Erythroblast (primary cell): Measurements from ENCODE around the gene MED25.

Experiments used
- DNase-seq, 2 experiments: peaks; one replicate each; lab custom pipeline; 2025; lab: John Stamatoyannopoulos, UW
- GATA1 ChIP-seq: IDR thresholded peaks from 2 replicates; pipeline ENCODE4 v1.6.1; 2011; ENCODE audit warnings: low read depth, mild to moderate bottlenecking, control low read depth, low read length, moderate library complexity
- POLR2A ChIP-seq: IDR thresholded peaks from 2 replicates; pipeline ENCODE4 v1.6.1; 2011; ENCODE audit warnings: mild to moderate bottlenecking, low read length

The MED25 gene

DNA sequence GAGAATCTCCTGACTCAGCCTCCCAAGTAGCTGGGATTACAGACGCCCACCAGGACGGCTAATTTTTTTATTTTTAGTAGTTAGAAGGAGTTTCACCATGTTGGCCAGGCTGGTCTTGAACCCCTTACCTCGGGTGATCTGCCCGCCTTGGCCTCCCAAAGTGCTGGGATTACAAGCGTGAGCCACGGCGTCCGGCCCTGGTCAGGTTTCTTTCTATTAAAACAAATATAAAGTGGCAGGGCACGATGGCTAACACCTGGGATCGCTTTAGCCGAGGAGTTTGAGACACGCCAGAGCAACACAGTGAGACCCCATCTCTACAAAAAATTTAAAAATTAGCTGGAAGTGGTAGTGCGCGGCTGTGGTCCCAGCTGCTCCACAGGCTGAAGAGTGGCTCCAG, 1.5 kb upstream of the MED25 start:
- no peak for TF ChIP-seq GATA1
- no peak for TF ChIP-seq POLR2A
- DNase-seq: no peak

DNA sequence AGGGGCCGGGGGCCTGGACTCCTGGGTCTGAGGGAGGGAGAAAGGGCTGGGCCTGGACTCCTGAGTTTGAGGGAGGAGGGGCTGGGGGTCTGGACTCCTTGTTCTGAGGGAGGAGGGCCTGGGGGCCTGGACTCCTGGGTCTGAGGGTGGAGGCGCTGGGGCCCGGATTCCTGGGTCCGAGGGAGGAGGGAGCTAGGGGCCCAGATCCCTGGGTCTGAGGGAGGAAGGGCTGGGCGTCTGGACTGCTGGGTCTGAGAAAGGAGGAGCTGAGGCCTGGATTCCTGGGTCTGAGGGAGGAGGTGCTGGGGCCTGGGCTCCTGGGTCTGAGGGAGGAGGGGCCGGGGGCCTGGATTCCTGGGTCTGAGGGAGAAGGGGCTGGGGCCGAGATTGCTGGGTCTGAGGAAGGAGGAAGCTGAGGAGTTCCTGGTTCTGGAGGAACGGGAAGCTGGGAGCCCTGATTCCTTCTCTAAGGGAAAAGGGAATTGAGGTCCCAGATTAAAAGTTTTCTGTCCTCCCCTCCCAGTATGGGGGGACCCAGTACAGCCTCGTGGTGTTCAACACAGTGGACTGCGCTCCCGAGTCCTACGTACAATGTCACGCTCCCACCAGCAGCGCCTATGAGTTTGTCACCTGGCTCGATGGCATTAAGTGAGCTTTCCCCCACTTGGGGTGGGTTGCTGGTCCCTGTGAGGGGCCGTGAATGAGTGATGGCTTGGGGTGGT, 721 bp downstream of the MED25 start:
- no peak for TF ChIP-seq POLR2A
- no peak for TF ChIP-seq GATA1
- peak in 1 of 2 experiments; percentile 62 for DNase-seq

GRCh38 chr19:49819452-49820115, 1.5 kb downstream of the MED25 start:
- peak; percentile 43 to 57 for DNase-seq

GRCh38 chr19:49820125-49820524, 2.0 kb downstream of the MED25 start:
- TF ChIP-seq POLR2A (peak; percentile 83), GATA1 (peak; percentile 20)
- peak; percentile 91 to 97 for DNase-seq

- no peak for DNase-seq
- no peak for TF ChIP-seq POLR2A
- no peak for TF ChIP-seq GATA1
Measured at GRCh38 chr19:49823472-49823871, 5.4 kb downstream of the MED25 start.

- TF ChIP-seq POLR2A (no peak), GATA1 (no peak)
- DNase-seq: no peak
Measured at GRCh38 chr19:49824662-49825061, 6.6 kb downstream of the MED25 start.

DNA sequence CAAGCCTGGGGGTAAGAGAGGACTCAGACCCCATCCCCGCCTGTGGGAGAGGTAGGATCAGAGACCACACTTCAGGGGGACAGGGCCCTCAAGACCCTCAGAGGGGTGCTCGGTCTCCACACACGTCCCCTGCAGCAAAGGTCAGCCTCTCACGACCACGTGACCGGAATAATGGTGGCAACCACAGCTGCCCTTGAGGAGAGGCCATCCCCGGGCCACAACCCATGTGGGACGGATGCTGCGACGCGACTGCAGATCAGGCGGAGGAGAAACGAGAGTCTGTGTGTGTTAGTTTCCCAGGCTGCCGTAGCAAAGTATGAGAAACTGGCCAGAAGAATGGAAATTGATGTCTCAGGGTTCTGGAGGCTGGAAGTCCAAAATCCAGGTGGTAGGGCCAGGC, 8.9 kb downstream of the MED25 start:
- DNase-seq: no peak
- TF ChIP-seq POLR2A: no peak
- no peak for TF ChIP-seq GATA1

DNA sequence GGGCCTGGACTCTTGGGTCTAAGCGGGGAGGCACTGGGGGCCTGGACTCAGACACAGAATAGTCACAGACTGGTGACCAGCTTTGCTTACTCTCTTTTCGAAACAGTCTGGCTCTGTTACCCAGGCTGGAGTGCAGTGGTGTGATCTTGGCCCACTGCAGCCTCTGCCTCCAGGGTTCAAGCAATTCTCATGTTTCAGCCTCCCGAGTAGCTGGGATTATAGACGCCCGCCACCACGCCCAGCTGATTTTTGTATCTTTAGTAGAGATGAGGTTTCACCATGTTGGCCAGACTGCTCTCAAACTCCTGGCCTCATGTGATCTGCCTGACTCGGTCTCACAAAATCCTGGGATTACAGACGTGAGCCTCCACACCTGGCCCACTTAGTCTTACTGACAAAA, 11.1 kb downstream of the MED25 start:
- no peak for TF ChIP-seq GATA1
- TF ChIP-seq POLR2A: no peak

DNA sequence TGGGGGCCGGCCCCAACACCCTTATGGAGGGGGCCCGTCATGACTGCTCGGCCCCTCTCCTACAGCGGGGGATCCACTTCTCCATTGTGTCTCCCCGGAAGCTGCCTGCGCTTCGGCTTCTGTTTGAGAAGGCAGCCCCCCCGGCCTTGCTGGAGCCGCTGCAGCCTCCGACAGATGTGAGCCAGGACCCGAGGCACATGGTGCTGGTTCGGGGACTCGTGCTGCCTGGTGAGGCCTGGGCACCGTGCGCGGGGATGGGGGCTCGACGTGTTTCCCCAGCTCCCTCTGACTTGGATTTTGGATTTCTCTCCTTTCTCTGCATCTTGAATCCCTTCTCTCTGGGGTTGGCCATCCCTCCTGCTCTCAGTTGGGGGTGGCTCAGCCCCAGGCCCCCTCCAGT, 11.6 kb downstream of the MED25 start:
- no peak for DNase-seq
- TF ChIP-seq POLR2A (no peak), GATA1 (no peak)

More for the DNA sequence above, 11.1 kb downstream of the MED25 start:
- DNase-seq: no peak

DNA sequence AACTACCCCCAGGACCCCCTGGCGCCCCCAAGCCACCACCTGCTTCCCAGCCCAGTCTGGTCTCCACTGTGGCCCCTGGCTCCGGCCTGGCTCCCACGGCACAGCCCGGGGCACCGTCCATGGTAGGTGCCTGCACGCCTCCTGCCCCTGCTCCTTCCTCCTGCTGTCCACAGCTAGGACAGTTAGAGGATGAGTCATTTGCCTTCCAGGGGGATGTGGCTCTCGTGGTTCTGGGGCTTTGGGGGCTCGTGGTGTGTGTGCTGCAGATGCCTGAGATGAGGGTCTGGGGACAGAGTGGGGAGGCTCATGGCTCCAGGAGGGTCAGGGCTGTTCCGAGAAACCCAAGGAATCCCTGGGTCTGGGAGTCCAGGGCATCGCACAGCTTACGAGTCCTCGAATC, 12.7 kb downstream of the MED25 start:
- TF ChIP-seq POLR2A (no peak), GATA1 (no peak)
- DNase-seq: no peak

- DNase-seq: no peak
Measured at GRCh38 chr19:49831592-49831991, 13.5 kb downstream of the MED25 start.

DNA sequence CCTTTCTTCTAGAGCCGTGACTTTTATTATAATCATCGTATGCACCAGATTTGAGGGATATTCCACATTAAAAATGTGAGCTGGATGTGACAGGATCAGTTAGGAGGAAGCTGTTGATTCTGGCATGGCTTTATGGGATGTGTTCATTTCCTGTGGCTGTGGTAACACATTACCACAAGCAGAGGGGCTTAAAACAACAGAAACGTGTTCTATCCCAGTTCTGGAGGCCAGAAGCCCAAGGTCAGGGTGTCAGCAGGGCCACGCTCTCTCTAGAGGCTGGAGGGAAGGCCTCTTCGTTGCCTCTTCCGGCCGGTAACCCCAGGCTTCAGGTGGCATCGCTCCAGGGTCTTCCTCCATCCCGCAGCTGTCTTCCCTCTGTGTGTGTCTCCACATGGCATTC, 14.5 kb downstream of the MED25 start:
- TF ChIP-seq GATA1: no peak
- no peak for TF ChIP-seq POLR2A
- no peak for DNase-seq

More at GRCh38 chr19:49831592-49831991, 13.5 kb downstream of the MED25 start:
- no peak for TF ChIP-seq POLR2A
- no peak for TF ChIP-seq GATA1

DNA sequence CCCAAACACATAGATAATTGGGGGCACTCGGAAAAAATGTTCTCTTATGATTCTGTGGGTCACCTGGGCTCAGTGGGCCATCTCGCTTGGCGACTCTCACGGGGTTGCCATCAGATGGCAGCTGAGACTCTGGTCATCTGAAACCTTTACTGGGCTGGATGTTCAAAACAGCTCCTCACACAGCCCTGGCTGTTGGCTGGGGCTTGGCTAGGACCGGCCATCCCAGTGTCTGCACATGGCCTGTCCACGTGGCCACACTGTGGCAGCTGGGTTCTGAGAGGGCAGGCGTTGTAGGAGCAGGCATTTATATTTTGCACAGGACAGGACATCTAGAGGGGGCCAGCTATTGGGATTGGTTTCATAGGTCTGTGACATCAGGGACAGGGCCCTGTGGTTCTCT, 15.5 kb downstream of the MED25 start:
- TF ChIP-seq GATA1 (no peak), POLR2A (no peak)
- no peak for DNase-seq

DNA sequence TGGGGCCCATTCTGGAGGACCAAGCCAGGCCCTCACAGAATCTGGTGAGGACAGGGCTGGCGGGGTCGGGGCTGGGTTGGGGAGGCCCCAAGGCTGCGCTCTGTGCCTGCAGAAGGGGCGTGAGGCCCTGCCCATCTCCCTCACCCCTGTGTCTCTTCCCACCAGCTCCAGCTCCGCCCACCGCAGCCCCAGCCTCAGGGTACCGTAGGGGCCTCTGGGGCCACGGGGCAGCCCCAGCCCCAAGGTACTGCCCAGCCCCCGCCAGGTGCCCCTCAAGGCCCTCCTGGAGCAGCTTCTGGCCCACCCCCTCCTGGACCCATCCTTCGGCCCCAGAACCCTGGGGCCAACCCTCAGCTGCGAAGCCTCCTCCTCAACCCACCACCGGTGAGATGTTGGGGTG, 17.5 kb downstream of the MED25 start:
- no peak for DNase-seq
- TF ChIP-seq GATA1 (no peak), POLR2A (no peak)

DNA sequence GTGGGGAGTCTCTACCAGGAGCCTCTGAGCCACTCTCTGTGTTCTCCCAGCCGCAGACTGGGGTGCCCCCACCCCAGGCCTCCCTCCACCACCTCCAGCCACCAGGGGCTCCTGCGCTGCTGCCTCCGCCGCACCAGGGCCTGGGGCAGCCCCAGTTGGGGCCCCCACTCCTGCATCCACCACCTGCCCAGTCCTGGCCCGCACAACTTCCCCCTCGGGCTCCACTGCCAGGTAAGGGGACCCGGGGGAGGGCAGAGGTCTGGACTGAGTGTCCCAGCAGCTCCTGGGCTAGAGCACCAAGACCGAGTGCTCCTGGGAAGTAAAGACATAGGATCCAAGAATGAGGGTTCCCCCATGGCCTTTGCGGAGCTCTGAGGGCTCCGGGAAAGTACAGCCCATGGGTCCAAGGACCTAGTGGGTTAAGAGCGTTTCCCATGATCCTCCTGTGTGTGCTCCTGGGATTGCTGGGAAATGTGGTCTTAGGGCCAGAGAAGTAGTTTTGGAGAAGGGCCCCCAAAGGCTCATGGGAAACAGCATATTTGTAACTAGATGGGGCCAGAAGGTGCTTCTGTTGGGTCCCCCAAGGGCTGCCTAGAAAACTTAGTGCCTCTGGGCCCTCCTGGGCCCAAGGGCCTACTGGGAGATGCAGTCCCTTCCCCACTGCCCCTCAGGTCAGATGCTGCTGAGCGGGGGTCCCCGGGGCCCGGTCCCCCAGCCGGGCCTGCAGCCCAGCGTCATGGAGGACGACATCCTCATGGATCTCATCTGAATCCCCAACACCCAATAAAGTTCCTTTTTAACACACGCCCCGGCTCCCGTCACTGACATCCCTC, 18.3 kb downstream of the MED25 start:
- no peak for DNase-seq
- TF ChIP-seq GATA1 (no peak), POLR2A (no peak)
